Islet of Langerhans (tissue), 1 donor: ENCODE results near the gene MACROD2.
"Not testable (repeated sequence)": the region's sequence is repeated elsewhere in the genome, so short reads cannot be mapped to it uniquely, and the experiment has no call there.

Experiments used
- FAIRE-seq: peaks from one replicate; lab custom pipeline; 2011; peaks lifted over from hg19 to GRCh38; lab: Jason Lieb, UNC

The MACROD2 gene

DNA sequence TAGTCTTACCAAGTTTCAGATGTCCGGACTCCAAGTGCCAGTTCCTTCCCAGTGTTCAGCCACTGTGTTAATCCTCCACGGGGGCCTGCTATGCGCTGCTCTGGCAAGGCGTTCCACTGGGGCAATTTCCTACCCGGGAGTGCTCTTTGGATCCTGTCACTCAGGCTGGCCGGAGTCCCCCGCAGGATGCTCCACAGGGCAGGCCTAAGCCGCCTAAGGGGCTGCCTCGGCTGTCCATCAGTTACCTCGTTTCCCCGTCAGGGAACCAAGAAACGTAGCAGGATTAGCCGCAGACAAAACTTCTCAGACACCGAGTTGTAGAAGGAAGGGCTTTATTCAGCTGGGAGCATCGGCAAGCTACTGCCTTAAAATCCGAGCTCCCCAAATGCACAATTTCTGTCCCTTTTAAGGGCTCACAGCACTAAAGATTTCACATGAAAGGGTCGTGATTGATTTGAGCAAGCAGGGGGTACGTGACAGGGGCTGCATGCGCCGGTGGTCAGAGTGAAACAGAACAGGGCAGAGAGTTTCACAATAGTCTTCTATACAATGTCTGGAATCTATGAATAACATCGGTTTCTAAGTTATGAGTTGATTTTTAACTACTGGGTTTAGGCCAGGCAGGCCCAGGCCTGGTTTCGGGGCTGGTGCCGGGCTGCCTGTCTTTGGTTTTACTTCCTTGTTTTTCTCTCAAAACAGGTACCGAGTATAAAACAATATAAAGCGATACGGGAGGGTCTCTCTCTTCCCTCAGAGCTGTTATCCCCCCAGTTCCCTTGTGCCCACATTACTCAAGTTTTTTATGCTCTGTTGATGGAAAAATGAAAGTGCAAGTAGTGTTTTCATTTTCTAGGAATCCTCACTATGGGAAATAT is 1990.4 kb downstream of the MACROD2 start:
- not testable (repeated sequence) for FAIRE-seq

GRCh38 chr20:15986690-15987089 is 1991.4 kb downstream of the MACROD2 start:
- no peak for FAIRE-seq

DNA sequence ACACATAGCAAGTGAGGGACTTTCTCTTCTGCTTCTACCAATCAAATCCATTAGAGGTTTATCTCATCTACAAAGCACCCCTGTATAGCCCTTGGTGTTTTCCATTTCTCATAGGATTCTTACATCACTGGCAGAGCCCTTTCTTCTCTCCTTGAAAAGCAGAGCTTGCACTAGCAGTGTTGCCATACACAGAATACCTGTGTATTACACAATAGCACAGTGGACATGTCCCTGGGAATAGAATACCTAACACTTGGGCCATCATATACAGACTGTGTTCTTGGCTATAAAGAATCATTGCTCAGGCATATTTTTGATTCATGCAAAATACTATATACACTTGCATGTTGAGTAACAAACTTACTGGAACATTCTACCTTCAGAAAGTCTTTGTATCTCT is 1996.0 kb downstream of the MACROD2 start:
- no peak for FAIRE-seq

DNA sequence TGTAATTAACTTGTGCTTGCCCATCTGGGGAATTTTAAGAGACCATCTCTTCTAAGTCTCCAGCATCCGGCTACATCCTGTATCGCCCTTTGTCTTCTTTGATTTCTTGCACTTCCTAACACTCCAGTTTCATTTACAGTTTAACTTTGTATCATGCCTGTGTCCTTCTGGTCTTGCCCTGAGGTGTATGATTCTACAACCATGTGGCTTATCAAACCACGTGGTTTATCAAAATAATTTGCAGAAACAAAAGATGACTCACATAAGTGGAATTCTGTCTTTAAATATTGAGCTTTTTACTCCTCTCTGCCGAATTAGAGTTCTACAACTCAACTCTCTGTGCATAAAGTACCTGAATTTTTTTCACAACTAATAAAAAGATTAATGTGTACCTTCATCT is 1997.2 kb downstream of the MACROD2 start:
- no peak for FAIRE-seq

DNA sequence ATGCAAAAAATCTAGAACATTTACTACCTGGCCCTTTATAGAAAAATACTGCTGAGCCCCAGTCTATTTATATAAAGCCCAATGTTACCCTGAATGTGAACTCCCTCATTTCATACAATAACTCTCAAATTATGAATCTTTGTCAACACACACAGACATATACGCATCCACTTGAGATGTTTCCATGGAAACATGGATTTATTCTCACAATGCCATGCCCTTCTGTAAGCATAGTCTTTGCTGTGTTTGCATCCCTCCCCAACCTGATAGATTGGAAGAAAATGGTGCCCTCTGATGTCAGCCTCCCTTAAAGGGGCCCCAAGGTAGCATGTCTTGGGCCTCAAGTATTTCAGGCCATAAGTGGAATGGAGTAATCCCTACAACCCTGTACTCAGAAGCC is 2004.8 kb downstream of the MACROD2 start:
- FAIRE-seq, result no peak

DNA sequence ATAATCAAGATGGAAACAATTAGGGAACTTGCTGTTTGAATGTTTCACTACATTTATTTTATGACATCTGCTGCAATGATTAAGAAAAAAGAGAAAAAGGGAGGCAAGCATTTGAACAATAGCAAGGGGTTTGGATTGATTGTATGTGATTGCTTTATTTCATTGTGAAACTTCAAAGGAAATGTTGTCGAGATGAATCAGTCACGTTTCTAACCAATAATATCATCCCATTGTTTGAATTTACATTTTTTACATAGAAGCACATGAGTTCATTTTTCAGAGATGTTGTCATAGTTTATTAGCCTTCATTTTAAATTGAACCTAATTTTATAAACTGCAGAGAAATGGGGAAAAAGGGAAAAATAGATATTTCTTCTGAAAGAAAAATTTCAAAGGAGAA is 2006.0 kb downstream of the MACROD2 start:
- no peak for FAIRE-seq

DNA sequence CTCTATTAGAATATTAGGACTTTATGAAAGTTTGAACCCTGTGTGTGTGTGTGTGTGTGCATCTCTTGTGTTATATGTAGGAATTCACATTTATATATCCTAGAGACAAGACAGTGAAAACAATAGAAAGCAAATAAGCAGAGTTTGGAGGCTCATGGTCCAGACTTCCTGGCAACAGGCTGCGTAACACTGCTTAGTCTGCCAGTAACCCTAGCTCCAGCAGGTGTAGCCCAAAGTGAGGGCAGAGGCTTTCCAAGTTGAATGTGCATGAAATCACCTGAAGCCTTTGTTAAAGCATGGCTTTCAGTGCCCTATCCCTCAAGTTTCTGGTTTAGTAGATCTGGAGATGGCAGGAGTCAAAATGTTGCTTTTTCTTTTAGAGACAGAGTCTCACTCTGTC is 2008.0 kb downstream of the MACROD2 start:
- no peak for FAIRE-seq

- no peak for FAIRE-seq
Observed at GRCh38 chr20:16004108-16004854, 2009.0 kb downstream of the MACROD2 start.

DNA sequence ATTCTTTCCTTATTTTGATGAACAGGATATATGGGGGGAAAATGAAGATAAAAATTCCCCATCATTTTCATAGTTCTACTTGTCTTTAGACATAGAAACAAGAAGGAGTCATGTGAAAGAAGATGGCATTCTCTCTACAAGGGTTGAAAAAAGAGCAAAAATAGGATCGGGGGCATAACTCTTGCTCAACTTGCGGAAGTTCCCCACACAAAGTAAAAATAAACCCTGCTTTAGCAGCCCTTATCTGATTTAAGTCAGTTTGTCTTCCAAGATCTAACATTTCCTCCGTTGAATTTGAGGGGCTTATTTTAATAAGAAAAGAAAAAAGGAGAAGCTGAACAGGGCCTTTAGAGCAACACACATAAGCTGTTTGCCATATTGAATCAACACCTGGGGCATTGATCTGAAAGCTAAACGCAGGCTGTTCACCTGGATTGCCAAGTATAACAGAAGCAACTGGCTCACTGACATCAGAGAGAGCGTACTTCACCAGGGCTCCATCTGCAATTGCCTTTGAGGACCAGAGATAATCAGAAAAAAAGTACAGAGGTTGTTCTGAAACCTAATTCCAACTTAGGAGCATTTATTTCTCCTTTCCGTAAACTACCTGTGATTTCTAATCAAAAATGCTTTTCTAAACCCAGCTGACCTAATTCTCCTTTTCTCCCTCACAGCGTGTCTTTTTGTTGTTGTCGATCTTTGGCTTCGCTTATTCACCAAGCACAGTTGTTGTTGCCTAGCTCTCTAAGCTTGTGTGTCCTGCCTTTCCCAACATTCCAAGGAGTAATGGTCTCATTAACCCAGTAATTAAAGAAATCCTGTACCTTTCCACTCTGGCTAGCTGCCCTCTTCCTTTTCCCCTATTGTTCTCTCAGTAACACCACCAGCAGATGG is 2010.0 kb downstream of the MACROD2 start:
- no peak for FAIRE-seq

GRCh38 chr20:16005915-16006493 is 2010.7 kb downstream of the MACROD2 start:
- no peak for FAIRE-seq

GRCh38 chr20:16007164-16007563 is 2011.8 kb downstream of the MACROD2 start:
- FAIRE-seq, result no peak

- FAIRE-seq, result no peak
Observed at GRCh38 chr20:16007962-16008361, 2012.6 kb downstream of the MACROD2 start.

DNA sequence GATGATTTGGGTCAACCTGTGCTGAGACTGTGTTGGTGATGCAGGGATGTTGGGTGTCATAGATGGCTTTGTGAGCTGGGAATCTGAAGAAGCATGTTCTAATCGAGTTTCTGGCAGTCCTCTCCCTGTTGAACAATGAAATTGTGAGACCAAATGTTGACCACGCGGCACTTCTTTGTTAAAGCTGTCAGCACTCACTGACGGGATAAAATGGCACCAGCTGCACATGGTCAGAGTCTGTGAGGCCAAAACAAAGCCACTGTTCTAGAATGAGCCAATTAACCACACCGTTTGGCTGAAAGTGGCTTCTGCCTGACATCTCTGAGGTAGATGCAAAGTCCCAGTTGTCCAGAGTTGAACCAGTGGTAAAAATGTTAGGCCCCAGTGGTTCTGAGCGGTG is 2015.7 kb downstream of the MACROD2 start:
- FAIRE-seq, result no peak

DNA sequence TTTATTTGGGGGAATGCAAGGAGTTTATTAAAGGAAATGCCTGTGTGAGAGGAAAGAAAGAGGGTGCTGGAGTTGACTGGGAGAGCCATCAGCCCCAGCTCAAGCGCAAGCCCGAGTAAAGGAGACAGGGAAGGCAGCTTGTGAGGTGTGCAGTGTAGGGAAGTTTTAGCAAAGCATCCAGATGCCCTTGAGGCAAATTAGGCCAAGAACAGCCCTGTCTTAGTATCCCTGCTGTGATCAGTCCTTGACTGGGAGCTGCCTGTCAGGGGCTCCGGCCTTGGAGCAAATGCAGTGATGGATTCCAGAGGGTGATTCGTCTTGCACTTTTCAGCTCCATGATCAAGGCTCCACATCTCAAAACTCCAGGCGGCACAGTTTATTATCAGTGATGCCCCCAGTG is 2016.2 kb downstream of the MACROD2 start:
- FAIRE-seq, result no peak

DNA sequence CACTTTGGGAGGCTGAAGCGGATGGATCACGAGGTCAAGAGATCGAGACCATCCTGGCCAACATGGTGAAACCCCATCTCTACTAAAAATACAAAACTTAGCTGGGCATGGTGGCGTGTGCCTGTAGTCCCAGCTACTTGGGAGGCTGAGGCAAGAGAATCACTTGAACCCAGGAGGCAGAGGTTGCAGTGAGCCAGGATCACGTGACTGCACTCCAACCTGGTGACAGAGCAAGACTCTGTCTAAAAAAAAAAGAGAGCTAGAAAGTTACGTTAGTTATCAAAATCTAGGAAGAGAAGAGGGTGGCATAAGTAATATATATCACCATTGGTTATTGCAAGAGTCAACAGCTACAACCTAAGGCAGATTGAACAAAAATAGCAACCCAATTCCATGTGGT is 2017.6 kb downstream of the MACROD2 start:
- not testable (repeated sequence) for FAIRE-seq

DNA sequence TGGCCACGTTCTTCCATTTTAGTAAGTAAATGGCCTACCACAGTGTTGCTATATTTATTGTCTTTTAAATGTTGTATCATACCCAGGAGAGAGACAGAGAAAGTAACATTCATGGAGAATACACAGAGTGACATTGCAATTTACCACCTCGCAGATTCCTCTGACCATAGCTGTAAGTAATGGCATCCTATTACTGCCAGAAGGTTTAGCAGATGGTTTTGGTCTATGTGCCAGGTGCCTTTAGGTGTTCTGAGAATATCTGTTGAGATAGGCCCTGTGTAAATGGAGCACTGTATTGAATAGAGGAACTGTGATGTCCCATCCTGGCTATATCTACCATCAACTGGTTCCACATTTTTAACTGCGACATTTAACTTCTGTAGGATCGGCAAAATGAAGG is 2018.3 kb downstream of the MACROD2 start:
- no peak for FAIRE-seq

DNA sequence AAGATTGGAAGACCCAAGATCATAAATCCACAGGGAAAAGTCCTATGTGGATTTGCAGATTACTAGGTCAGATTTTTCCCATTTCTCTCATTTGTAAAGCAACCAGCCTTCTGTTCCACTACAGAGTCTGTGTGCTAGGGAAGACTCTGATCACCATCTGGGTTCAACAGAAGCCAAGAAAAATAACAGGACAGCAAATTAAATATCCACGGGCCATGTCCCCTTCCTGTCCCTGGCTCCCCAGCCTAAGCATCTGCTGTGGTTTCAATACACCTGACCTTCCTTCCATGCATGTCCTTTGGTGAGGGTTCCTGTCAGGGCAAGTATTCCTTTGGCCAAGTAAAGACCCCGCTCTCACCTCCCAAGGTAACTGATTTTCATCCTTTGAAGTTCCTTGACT is 2019.1 kb downstream of the MACROD2 start:
- no peak for FAIRE-seq

GRCh38 chr20:16017656-16018055 is 2022.3 kb downstream of the MACROD2 start:
- FAIRE-seq, result no peak

DNA sequence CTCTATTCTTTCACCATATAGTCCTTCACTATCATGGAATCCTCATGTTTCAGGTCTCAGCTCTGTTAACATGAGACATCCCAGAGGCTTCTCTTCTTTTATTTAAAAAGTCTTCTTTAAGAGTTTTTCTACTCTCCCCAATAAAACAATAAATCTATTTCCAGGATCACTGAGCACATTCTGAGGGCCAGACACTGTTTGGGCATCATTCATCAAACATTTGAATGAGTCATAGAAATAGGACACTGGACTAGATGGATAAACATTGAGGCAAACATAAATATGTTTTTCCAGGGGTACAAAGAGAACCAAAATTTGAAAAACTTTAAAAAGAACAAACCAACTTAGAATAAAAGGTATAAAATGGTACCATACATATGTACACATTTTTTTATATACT is 2023.6 kb downstream of the MACROD2 start:
- FAIRE-seq, result no peak

GRCh38 chr20:16020971-16021370 is 2025.7 kb downstream of the MACROD2 start:
- no peak for FAIRE-seq

GRCh38 chr20:16025084-16025483 is 2029.8 kb downstream of the MACROD2 start:
- FAIRE-seq, result no peak

- FAIRE-seq, result no peak
Observed at GRCh38 chr20:16027686-16028085, 2032.4 kb downstream of the MACROD2 start.
